HepG2 (cell line): ENCODE results near the gene MRPL58. TPM values are rescaled to one million over a fixed set of nuclear protein-coding genes. Genes with fewer than 3 reads are reported as not detected.
A peak's percentile ranks its signal among the peaks of the same experiment; 100 is the strongest.

Experiments
- ATAD3A ChIP-seq: sonication (generic); formaldehyde crosslinking; IDR thresholded peaks from 2 replicates; pipeline ENCODE4 v1.4.0; 2020; ENCODE audit warnings: missing genetic modification reagents
- E2F5 ChIP-seq: sonication (generic); formaldehyde crosslinking; conservative IDR thresholded peaks from 2 replicates; pipeline ENCODE4 v1.4.0; 2020; ENCODE audit warnings: missing genetic modification reagents
- HMG20A ChIP-seq: IDR thresholded peaks from 2 replicates; pipeline ENCODE4 v1.6.1; 2016; ENCODE audit warnings: borderline replicate concordance
- MTF2 ChIP-seq: sonication (generic); formaldehyde crosslinking; IDR thresholded peaks from 2 replicates; pipeline ENCODE4 v1.5.0; 2020; ENCODE audit warnings: missing genetic modification reagents, borderline replicate concordance
- NR2C2 ChIP-seq: sonication (generic); formaldehyde crosslinking; IDR thresholded peaks from 2 replicates; pipeline ENCODE4 v1.4.0; 2020; ENCODE audit warnings: missing genetic modification reagents, mild to moderate bottlenecking, moderate library complexity, borderline replicate concordance
- PAX8 ChIP-seq: sonication (generic); formaldehyde crosslinking; IDR thresholded peaks from 2 replicates; pipeline ENCODE4 v1.8.0; 2022; ENCODE audit warnings: mild to moderate bottlenecking, missing genetic modification reagents, borderline replicate concordance
- POGK ChIP-seq: sonication (generic); formaldehyde crosslinking; conservative IDR thresholded peaks from 2 replicates; pipeline ENCODE4 v1.8.0; 2022; ENCODE audit warnings: mild to moderate bottlenecking, moderate library complexity, missing genetic modification reagents
- REXO4 ChIP-seq: sonication (generic); formaldehyde crosslinking; IDR thresholded peaks from 2 replicates; pipeline ENCODE4 v1.8.0; 2022; ENCODE audit warnings: missing genetic modification reagents, mild to moderate bottlenecking, borderline replicate concordance
- SMC3 ChIP-seq: IDR thresholded peaks from 2 replicates; pipeline ENCODE4 v1.6.1; 2011; ENCODE audit warnings: low read length, improper control_type of control experiment
- U2AF2 ChIP-seq: fragments of 200-400 bp; formaldehyde crosslinking; IDR thresholded peaks from 2 replicates; pipeline ENCODE4 v1.6.1; 2017; ENCODE audit warnings: low read depth, mild to moderate bottlenecking, low read length
- UBTF ChIP-seq: sonication (generic); formaldehyde crosslinking; IDR thresholded peaks from 2 replicates; pipeline ENCODE4 v1.4.0; 2020; ENCODE audit warnings: mild to moderate bottlenecking, missing genetic modification reagents
- ZBTB46 ChIP-seq: sonication (generic); formaldehyde crosslinking; IDR thresholded peaks from 2 replicates; pipeline ENCODE4 v1.4.0; 2020; ENCODE audit warnings: mild to moderate bottlenecking, missing genetic modification reagents, borderline replicate concordance
- ZBTB7A ChIP-seq: sonication (generic); formaldehyde crosslinking; IDR thresholded peaks from 2 replicates; pipeline ENCODE4 v1.8.0; 2022; ENCODE audit warnings: mild to moderate bottlenecking, missing genetic modification reagents
- ZFP36L2 ChIP-seq: sonication (generic); formaldehyde crosslinking; IDR thresholded peaks from 2 replicates; pipeline ENCODE4 v1.4.0; 2020; ENCODE audit warnings: missing genetic modification reagents
- ZMAT3 ChIP-seq: sonication (generic); formaldehyde crosslinking; conservative IDR thresholded peaks from 2 replicates; pipeline ENCODE4 v1.7.0; 2021; ENCODE audit warnings: missing genetic modification reagents
- ZNF251 ChIP-seq: sonication (generic); formaldehyde crosslinking; IDR thresholded peaks from 2 replicates; pipeline ENCODE4 v1.9.0; 2021; ENCODE audit warnings: mild to moderate bottlenecking, missing genetic modification reagents
- ZNF260 ChIP-seq: sonication (generic); formaldehyde crosslinking; IDR thresholded peaks from 2 replicates; pipeline ENCODE4 v1.4.0; 2020; ENCODE audit warnings: missing genetic modification reagents, low read depth, mild to moderate bottlenecking, borderline replicate concordance
- ZNF598 ChIP-seq: sonication (generic); formaldehyde crosslinking; IDR thresholded peaks from 2 replicates; pipeline ENCODE4 v1.5.1; 2020; ENCODE audit warnings: mild to moderate bottlenecking, missing genetic modification reagents, borderline replicate concordance
- ZSCAN9 ChIP-seq: IDR thresholded peaks from 2 replicates; pipeline ENCODE4 v1.6.1; 2016; ENCODE audit warnings: borderline replicate concordance
- polyA plus RNA-seq, 8 experiments: library from polyadenylated mRNA; depleted of rRNA in 3 of 8; stranded (reverse) in 7 of 8; unstranded in 1 of 8; fragments of >200 nt; fragmentation: Illumina TruSeq in 4 of 8; extraction: Trizol in 4 of 8; gene quantifications; 2 replicates each; pipeline versions ENCODE4 v1.2.1 to v1.2.3, GENCODE V29; 2011 to 2016; ENCODE audit warnings: low read depth in 4 of 8, missing spikeins in 1 of 8, mixed read lengths in 1 of 8; ENCODE audit not compliant: insufficient read depth in 1 of 8
- total RNA-seq, 5 experiments: library from RNA; depleted of rRNA; stranded (reverse); fragments of >200 nt; fragmentation: Illumina TruSeq; extraction: Trizol; gene quantifications; 2 replicates each; pipeline ENCODE4 v1.2.3, GENCODE V29; 2016; ENCODE audit warnings: low read depth in 1 of 5
- TF ChIP-seq, protein P1 (sequence below): sonication (generic); formaldehyde crosslinking; IDR thresholded peaks from 2 replicates; pipeline ENCODE4 v1.4.0; 2020; ENCODE audit warnings: missing genetic modification reagents

MRPL58 gene
- total and polyA plus RNA-seq, 2 of the 13 experiments (the other 11 are each of a cell fraction or from before 2014, with no cell fraction given) = 44.9 to 68.9 TPM

GRCh38 chr17:75033346-75034235 is 21.1 kb downstream of the MRPL58 start (continued):
- TF ChIP-seq ZBTB46 (CRISPR knock-in tag) (no peak), REXO4 (CRISPR knock-in tag) (no peak), ZNF251 (CRISPR knock-in tag) (peak; percentile 94; the same call in 1 of the 2 replicates), MTF2 (CRISPR knock-in tag) (0 out of 2 replicates have a peak, but pooled peaks have one; percentile 21), POGK (CRISPR knock-in tag) (no peak), NR2C2 (CRISPR knock-in tag) (peak; percentile 70), HMG20A (peak; percentile 40; the same call in 1 of the 2 replicates), E2F5 (peak; percentile 31; the same call in 1 of the 2 replicates), SMC3 (no peak), ZNF598 (CRISPR knock-in tag) (peak; percentile 28), ZFP36L2 (no peak), ATAD3A (no peak), ZNF260 (CRISPR knock-in tag) (0 out of 2 replicates have a peak, but pooled peaks have one; percentile 34), PAX8 (CRISPR knock-in tag) (peak; percentile 28; the same call in 1 of the 2 replicates), ZMAT3 (peak; percentile 79), ZSCAN9 (CRISPR knock-in tag) (peak; percentile 94), UBTF (CRISPR knock-in tag) (0 out of 2 replicates have a peak, but pooled peaks have one; percentile 23), ZBTB7A (peak; percentile 75; the same call in 1 of the 2 replicates), U2AF2 (no peak)
- TF ChIP-seq, protein P1, sequence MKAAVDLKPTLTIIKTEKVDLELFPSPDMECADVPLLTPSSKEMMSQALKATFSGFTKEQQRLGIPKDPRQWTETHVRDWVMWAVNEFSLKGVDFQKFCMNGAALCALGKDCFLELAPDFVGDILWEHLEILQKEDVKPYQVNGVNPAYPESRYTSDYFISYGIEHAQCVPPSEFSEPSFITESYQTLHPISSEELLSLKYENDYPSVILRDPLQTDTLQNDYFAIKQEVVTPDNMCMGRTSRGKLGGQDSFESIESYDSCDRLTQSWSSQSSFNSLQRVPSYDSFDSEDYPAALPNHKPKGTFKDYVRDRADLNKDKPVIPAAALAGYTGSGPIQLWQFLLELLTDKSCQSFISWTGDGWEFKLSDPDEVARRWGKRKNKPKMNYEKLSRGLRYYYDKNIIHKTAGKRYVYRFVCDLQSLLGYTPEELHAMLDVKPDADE (CRISPR knock-in tag) = no peak
